Hepatocyte (in vitro differentiated cells): ENCODE measurements around the gene CDC42EP1. TPM values are rescaled to one million over a fixed set of nuclear protein-coding genes. Genes with fewer than 3 reads are reported as not detected.
"Not testable (repeated sequence)": the region's sequence is repeated elsewhere in the genome, so short reads cannot be mapped to it uniquely, and the experiment has no call there.

Experiments
- DNase-seq: peaks from one replicate; pipeline ENCODE4 v3.0.0-alpha.2; 2016; ENCODE audit warnings: low spot score
- H2AFZ ChIP-seq: fragments of 200-600 bp; sonication (generic); 2 replicates; pipeline ENCODE4 v1.6.0; 2016; ENCODE audit warnings: antibody characterized with exemption, mild to moderate bottlenecking
- H3K27ac ChIP-seq: fragments of 200-600 bp; sonication (generic); 2 replicates; pipeline ENCODE4 v1.5.1; 2016; ENCODE audit warnings: mild to moderate bottlenecking
- H3K27me3 ChIP-seq: fragments of 200-600 bp; sonication (generic); 2 replicates; pipeline ENCODE4 v1.6.1; 2016
- H3K36me3 ChIP-seq: fragments of 200-600 bp; sonication (generic); replicated peaks from 2 replicates; pipeline ENCODE4 v1.5.1; 2016; ENCODE audit warnings: low read depth; ENCODE audit not compliant: insufficient read depth
- H3K4me1 ChIP-seq: fragments of 200-600 bp; sonication (generic); 2 replicates; pipeline ENCODE4 v1.5.1; 2016; ENCODE audit warnings: mild to moderate bottlenecking, moderate library complexity; ENCODE audit not compliant: insufficient read depth
- H3K4me2 ChIP-seq: fragments of 200-600 bp; sonication (generic); 2 replicates; pipeline ENCODE4 v1.6.0; 2016
- H3K4me3 ChIP-seq: fragments of 200-600 bp; sonication (generic); 2 replicates; pipeline ENCODE4 v1.5.1; 2016; ENCODE audit warnings: mild to moderate bottlenecking
- H3K79me2 ChIP-seq: fragments of 200-600 bp; sonication (generic); 2 replicates; pipeline ENCODE4 v1.6.0; 2017; ENCODE audit warnings: mild to moderate bottlenecking
- H3K9me2 ChIP-seq: fragments of 200-600 bp; sonication (generic); replicated peaks from 2 replicates; pipeline ENCODE4 v1.6.0; 2017; ENCODE audit warnings: mild to moderate bottlenecking; ENCODE audit not compliant: insufficient read depth
- H3K9me3 ChIP-seq: fragments of 200-600 bp; sonication (generic); 2 replicates; pipeline ENCODE4 v1.5.1; 2016; ENCODE audit warnings: low read depth, mild to moderate bottlenecking
- H4K20me1 ChIP-seq: fragments of 200-600 bp; sonication (generic); 2 replicates; pipeline ENCODE4 v1.6.0; 2016; ENCODE audit warnings: mild to moderate bottlenecking; ENCODE audit not compliant: insufficient read depth, poor library complexity, severe bottlenecking
- EZH2 ChIP-seq: fragments of 200-600 bp; sonication (generic); IDR thresholded peaks from 2 replicates; pipeline ENCODE4 v1.6.1; 2016; ENCODE audit warnings: antibody characterized with exemption, mild to moderate bottlenecking, borderline replicate concordance
- EZH2phosphoT487 ChIP-seq: fragments of 200-600 bp; sonication (generic); IDR thresholded peaks from one replicate; pipeline ENCODE4 v1.6.1; 2018; ENCODE audit warnings: antibody characterized with exemption, mild to moderate bottlenecking, low read depth, moderate library complexity; ENCODE audit not compliant: unreplicated experiment, severe bottlenecking
- WGBS: methylation state at CpG from one replicate; pipeline ENCODE4 v1.1.6; 2016; ENCODE audit warnings: low lambda C conversion rate; ENCODE audit errors: missing lambda C conversion rate; 5-methylcytosine and 5-hydroxymethylcytosine counted together
- polyA plus RNA-seq: library from polyadenylated mRNA; unstranded; fragments of >200 nt; fragmentation: Nextera tagmentation; extraction: Ambion mirVana; gene quantifications from 2 replicates; pipeline ENCODE4 v1.2.1, GENCODE V29; 2016
- total RNA-seq: library from RNA; depleted of rRNA; stranded (reverse); fragments of >200 nt; gene quantifications from 2 replicates; pipeline ENCODE4 v1.2.3, GENCODE V29; 2014
- TF ChIP-seq, protein P1 (sequence below): fragments of 200-600 bp; sonication (generic); IDR thresholded peaks from 2 replicates; pipeline ENCODE4 v1.5.1; 2016; ENCODE audit warnings: antibody characterized with exemption, mild to moderate bottlenecking; ENCODE audit not compliant: poor library complexity

The CDC42EP1 gene
- total and polyA plus RNA-seq, 2 experiments from 2014 or later, result 34.6 to 149 TPM

DNA sequence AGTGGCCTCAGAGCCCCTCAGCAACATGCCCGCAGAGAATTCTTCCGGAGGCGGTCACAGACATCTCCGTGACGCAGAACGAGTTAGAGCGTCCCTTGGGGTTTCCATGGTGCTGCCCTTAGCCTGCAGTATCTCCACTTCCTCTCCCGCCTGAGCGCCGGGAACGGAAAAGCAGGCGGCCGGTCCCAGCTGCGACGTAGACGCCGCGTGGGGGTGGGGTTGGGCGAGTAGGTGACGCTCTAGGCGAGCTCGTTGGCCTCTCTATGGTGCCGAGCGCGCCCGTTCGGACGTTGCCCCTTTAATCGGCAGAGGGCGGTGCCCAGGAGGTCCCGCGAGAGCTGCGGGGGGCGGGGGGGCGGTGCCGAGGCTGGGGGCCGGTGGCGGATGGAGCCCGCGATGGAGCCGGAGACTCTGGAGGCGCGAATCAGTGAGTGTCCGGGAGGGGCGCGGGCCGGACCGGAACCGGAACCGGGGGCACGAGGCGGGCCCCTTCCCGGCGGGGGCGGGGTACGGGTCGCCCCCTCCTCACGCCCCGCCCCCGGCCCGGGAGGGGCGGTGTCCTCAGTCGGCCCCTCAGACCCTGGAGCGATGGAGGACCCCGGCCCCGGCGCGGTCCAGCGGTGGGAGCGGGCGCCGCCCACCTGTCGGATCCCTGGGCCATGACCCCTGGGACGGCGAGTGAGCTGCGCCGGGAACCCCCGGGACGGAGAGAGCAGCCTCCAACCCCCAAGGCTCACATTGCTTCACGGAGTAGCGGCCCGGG lies 48.4 kb downstream of the CDC42EP1 start, which contains the start of gene GGA1:
GGA1 (plus strand) TSS at position 358 of the 763 bp plus-strand sequence; CDS start at position 385, 27 bp downstream.
- TF ChIP-seq EZH2, result no peak
- TF ChIP-seq, protein P1, sequence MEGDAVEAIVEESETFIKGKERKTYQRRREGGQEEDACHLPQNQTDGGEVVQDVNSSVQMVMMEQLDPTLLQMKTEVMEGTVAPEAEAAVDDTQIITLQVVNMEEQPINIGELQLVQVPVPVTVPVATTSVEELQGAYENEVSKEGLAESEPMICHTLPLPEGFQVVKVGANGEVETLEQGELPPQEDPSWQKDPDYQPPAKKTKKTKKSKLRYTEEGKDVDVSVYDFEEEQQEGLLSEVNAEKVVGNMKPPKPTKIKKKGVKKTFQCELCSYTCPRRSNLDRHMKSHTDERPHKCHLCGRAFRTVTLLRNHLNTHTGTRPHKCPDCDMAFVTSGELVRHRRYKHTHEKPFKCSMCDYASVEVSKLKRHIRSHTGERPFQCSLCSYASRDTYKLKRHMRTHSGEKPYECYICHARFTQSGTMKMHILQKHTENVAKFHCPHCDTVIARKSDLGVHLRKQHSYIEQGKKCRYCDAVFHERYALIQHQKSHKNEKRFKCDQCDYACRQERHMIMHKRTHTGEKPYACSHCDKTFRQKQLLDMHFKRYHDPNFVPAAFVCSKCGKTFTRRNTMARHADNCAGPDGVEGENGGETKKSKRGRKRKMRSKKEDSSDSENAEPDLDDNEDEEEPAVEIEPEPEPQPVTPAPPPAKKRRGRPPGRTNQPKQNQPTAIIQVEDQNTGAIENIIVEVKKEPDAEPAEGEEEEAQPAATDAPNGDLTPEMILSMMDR, result no peak
- no peak for TF ChIP-seq EZH2phosphoT487
- Histone ChIP-seq H2AFZ (peak within 1 kb of the TSS; percentile 57), H3K36me3 (no peaks in the 10 kb centered on the region), H3K4me3 (peak within 1 kb of the TSS; percentile 70), H3K4me2 (peak within 1 kb of the TSS; percentile 94), H3K27me3 (no peaks in the 10 kb centered on the region), H3K9me3 (no peaks in the 10 kb centered on the region), H3K9me2 (no peaks in the 10 kb centered on the region), H3K79me2 (peaks cover 28% of the 10 kb centered on the region), H3K27ac (peak within 1 kb of the TSS; percentile 95), H3K4me1 (peaks cover 24% of the 10 kb centered on the region), H4K20me1 (no peaks in the 10 kb centered on the region)
- DNase-seq, result peak; percentile 96
- under 1% methylated on average over 37 of the region's 82 CpGs for WGBS

DNA sequence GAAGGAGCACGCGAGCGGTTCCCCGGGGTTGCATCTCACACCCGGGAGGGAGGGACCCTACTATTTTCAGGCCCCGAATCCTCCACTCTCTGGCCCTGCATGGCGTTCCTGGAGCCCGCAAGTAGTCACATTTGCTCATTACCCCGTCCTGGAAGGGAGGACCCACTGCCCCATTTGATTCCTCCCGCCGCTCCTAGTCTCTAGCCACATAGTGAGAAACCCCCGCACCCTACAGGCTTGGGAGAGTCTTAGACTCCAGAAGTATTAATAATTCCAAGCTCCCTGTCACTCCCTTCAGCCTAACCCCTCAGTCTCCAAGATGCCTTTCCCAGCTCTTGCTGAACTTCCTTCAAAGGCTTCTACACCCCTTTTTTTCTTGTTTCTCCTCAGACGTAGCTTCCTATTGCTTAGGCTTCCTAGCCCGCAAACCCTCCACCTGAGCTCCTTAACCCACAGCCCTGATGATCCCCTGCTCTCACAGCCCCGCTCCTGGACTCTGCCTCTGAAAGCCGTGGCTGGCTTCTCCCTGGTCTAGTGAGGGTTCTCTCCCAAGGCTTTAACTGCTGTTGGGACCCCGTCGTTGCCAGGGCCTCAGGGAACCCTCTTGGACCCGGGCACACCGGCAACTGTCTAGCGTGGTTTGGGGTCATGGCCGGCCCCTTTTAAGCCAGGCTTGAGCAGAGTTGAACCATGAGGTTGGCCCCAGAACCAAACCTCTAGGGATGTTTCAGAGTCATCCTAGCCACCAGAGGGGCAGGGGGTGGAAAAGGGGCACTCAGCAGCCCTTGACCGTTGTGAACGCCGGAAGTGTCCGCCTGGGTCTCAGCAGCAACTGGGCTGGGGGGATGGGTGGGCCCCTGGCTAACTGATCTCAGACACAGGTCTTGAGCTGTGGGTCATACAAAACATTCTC lies 49.2 kb downstream of the CDC42EP1 start:
- no peak for DNase-seq
- Histone ChIP-seq H3K27ac (peak overlapping the region; percentile 95), H3K4me1 (peaks cover 24% of the 10 kb centered on the region), H3K4me3 (peak overlapping the region; percentile 70), H2AFZ (peak overlapping the region; percentile 50), H3K79me2 (peaks cover 28% of the 10 kb centered on the region), H3K9me3 (no peaks in the 10 kb centered on the region), H3K9me2 (no peaks in the 10 kb centered on the region), H3K27me3 (no peaks in the 10 kb centered on the region), H4K20me1 (no peaks in the 10 kb centered on the region), H3K4me2 (peak overlapping the region; percentile 94), H3K36me3 (no peaks in the 10 kb centered on the region)
- WGBS, result 22% methylated on average over 26 of the region's 26 CpGs
- TF ChIP-seq, protein P1, result no peak
- no peak for TF ChIP-seq EZH2phosphoT487

DNA sequence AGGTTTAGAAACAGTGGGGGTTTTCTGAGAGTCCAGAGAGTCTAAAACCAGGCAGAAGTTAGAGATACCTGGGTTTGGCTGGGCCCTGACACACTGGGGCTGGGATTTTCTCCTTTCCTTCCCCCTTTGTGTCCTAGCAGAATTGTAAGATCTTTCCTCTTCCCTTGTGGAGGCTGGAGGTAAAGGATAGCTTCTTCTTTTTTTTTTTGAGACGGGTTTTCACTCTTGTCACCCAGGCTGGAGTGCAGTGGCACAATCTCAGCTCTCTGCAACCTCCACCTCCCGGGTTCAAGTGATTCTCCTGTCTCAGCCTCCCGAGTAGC lies 49.8 kb downstream of the CDC42EP1 start:
- H3K27ac ChIP-seq, result peak overlapping the region; percentile 95
- 92% methylated on average over 3 of the region's 3 CpGs for WGBS
- peaks cover 28% of the 10 kb centered on the region for H3K79me2 ChIP-seq
- H4K20me1 ChIP-seq, H2AFZ ChIP-seq, H3K27me3 ChIP-seq, H3K9me2 ChIP-seq, H3K9me3 ChIP-seq, DNase-seq, H3K36me3 ChIP-seq: not testable (repeated sequence)
- peak overlapping the region; percentile 94 for H3K4me2 ChIP-seq
- peak overlapping the region; percentile 70 for H3K4me3 ChIP-seq
- H3K4me1 ChIP-seq, result peaks cover 24% of the 10 kb centered on the region
